Loucy (cell line): Measurements from ENCODE around the gene SNIP1.

Experiments
- H2AFZ ChIP-seq: fragments of 200-600 bp; sonication (generic); 2 replicates; pipeline ENCODE4 v1.6.0; 2016; ENCODE audit warnings: antibody characterized with exemption, mild to moderate bottlenecking, low read length, moderate library complexity
- H3F3A ChIP-seq: fragments of 200-600 bp; 2 replicates; pipeline ENCODE4 v1.6.0; 2016; ENCODE audit warnings: antibody characterized with exemption, low read depth, mild to moderate bottlenecking
- H3K27me3 ChIP-seq: fragments of 200-600 bp; sonication (generic); 2 replicates; pipeline ENCODE4 v1.6.1; 2014; ENCODE audit warnings: low read length, mild to moderate bottlenecking; ENCODE audit not compliant: insufficient read depth, poor library complexity, severe bottlenecking
- H3K36me3 ChIP-seq: fragments of 200-600 bp; sonication (generic); 2 replicates; pipeline ENCODE4 v1.6.1; 2016; ENCODE audit warnings: low read length; ENCODE audit not compliant: insufficient read depth
- H3K4me1 ChIP-seq: fragments of 200-600 bp; sonication (generic); 2 replicates; pipeline ENCODE4 v1.5.1; 2014; ENCODE audit warnings: low read length, mild to moderate bottlenecking; ENCODE audit not compliant: insufficient read depth, poor library complexity, severe bottlenecking
- H3K4me2 ChIP-seq: fragments of 200-600 bp; sonication (generic); 2 replicates; pipeline ENCODE4 v1.6.0; 2014; ENCODE audit warnings: antibody characterized with exemption, low read length, low read depth, mild to moderate bottlenecking; ENCODE audit not compliant: poor library complexity, severe bottlenecking
- H3K4me3 ChIP-seq: fragments of 200-600 bp; sonication (generic); 2 replicates; pipeline ENCODE4 v1.5.1; 2014; ENCODE audit warnings: low read length, mild to moderate bottlenecking, mixed read lengths; ENCODE audit not compliant: poor library complexity, severe bottlenecking
- H3K79me2 ChIP-seq: fragments of 200-600 bp; sonication (generic); 2 replicates; pipeline ENCODE4 v1.6.1; 2014; ENCODE audit warnings: low read length; ENCODE audit not compliant: insufficient read depth
- H3K9ac ChIP-seq: fragments of 200-600 bp; sonication (generic); 2 replicates; pipeline ENCODE4 v1.6.0; 2014; ENCODE audit warnings: mild to moderate bottlenecking, low read depth, low read length, moderate library complexity; ENCODE audit not compliant: poor library complexity, severe bottlenecking
- H3K9me2 ChIP-seq: fragments of 200-600 bp; sonication (generic); replicated peaks from 2 replicates; pipeline ENCODE4 v1.6.1; 2016; ENCODE audit warnings: low read depth, low read length, mixed read lengths
- H3K9me3 ChIP-seq: fragments of 200-600 bp; sonication (generic); 2 replicates; pipeline ENCODE4 v1.6.1; 2014; ENCODE audit warnings: mild to moderate bottlenecking, antibody characterized with exemption, low read length, low read depth; ENCODE audit not compliant: insufficient read depth
- H4K20me1 ChIP-seq: fragments of 200-600 bp; sonication (generic); 2 replicates; pipeline ENCODE4 v1.6.0; 2014; ENCODE audit warnings: antibody characterized with exemption, low read length, mild to moderate bottlenecking; ENCODE audit not compliant: insufficient read depth, poor library complexity, severe bottlenecking
- CTCF ChIP-seq: fragments of 200-600 bp; sonication (generic); conservative IDR thresholded peaks from 2 replicates; pipeline ENCODE4 v1.5.1; 2014; ENCODE audit warnings: mild to moderate bottlenecking, antibody characterized with exemption, low read length
- EZH2phosphoT487 ChIP-seq: fragments of 200-600 bp; IDR thresholded peaks from 2 replicates; pipeline ENCODE4 v1.6.1; 2018; ENCODE audit warnings: antibody characterized with exemption, mild to moderate bottlenecking, moderate library complexity, borderline replicate concordance

The SNIP1 gene

GRCh38 chr1:37495875-37496274 is 58.2 kb downstream of the SNIP1 start:
- Histone ChIP-seq H4K20me1 (peaks cover 5% of the 10 kb centered on the region), H3K9me3 (no peaks in the 10 kb centered on the region), H3K4me3 (no peak overlapping the region), H3K9ac (no peak overlapping the region), H3K9me2 (no peaks in the 10 kb centered on the region), H3K27me3 (no peaks in the 10 kb centered on the region), H3K36me3 (peaks cover 54% of the 10 kb centered on the region; the same call in 1 of the 2 replicates), H2AFZ (no peak overlapping the region), H3F3A (no peaks in the 10 kb centered on the region), H3K79me2 (no peaks in the 10 kb centered on the region; the same call in 1 of the 2 replicates), H3K4me2 (no peak overlapping the region), H3K4me1 (peaks cover 3% of the 10 kb centered on the region)
- TF ChIP-seq CTCF (no peak), EZH2phosphoT487 (no peak)

- Histone ChIP-seq H3K4me1 (peaks cover 3% of the 10 kb centered on the region), H3K4me3 (no peak overlapping the region), H3K36me3 (peaks cover 52% of the 10 kb centered on the region; the same call in 1 of the 2 replicates), H2AFZ (no peak overlapping the region), H3K27me3 (no peaks in the 10 kb centered on the region), H4K20me1 (no peaks in the 10 kb centered on the region), H3K9me2 (no peaks in the 10 kb centered on the region), H3K4me2 (no peak overlapping the region), H3F3A (no peaks in the 10 kb centered on the region), H3K9me3 (no peaks in the 10 kb centered on the region), H3K9ac (no peak overlapping the region), H3K79me2 (no peaks in the 10 kb centered on the region; the same call in 1 of the 2 replicates)
- TF ChIP-seq CTCF: no peak
- no peak for TF ChIP-seq EZH2phosphoT487
Observed at GRCh38 chr1:37493336-37494098, 60.6 kb downstream of the SNIP1 start.

- H3K4me1 ChIP-seq: peaks cover 5% of the 10 kb centered on the region
- H3K36me3 ChIP-seq: peaks cover 45% of the 10 kb centered on the region; the same call in 1 of the 2 replicates
- H3F3A ChIP-seq: no peaks in the 10 kb centered on the region
- H4K20me1 ChIP-seq: no peaks in the 10 kb centered on the region
- no peak overlapping the region for H3K4me2 ChIP-seq
- no peaks in the 10 kb centered on the region for H3K79me2 ChIP-seq
- H2AFZ ChIP-seq: no peak overlapping the region
- no peaks in the 10 kb centered on the region for H3K27me3 ChIP-seq
- no peaks in the 10 kb centered on the region for H3K9me3 ChIP-seq
- no peak overlapping the region for H3K4me3 ChIP-seq
- no peaks in the 10 kb centered on the region for H3K9me2 ChIP-seq
- 0 out of 2 replicates have a peak, but pooled peaks have one; percentile 11 for TF ChIP-seq CTCF
- TF ChIP-seq EZH2phosphoT487: no peak
- no peak overlapping the region for H3K9ac ChIP-seq
Observed at GRCh38 chr1:37487619-37487984, 66.5 kb downstream of the SNIP1 start.
